Testis (tissue), 3 donors: ENCODE measurements around the gene ZSCAN26. TPM values are rescaled to one million over a fixed set of nuclear protein-coding genes. Genes with fewer than 3 reads are reported as not detected.
"Not testable (repeated sequence)": the region's sequence is repeated elsewhere in the genome, so short reads cannot be mapped to it uniquely, and the experiment has no call there.

Source experiments
- DNase-seq: peaks from one replicate; pipeline ENCODE4 v3.0.0-alpha.2; 2019
- H3K27ac ChIP-seq, 2 donors: fragments of 200-600 bp; sonication (generic); one replicate each; pipeline ENCODE4 v1.5.1; 2019
- H3K27me3 ChIP-seq: fragments of 200-600 bp; sonication (generic); one replicate; pipeline ENCODE4 v1.5.1; 2019
- H3K36me3 ChIP-seq: fragments of 200-600 bp; sonication (generic); one replicate; pipeline ENCODE4 v1.5.1; 2017; ENCODE audit warnings: low read depth; ENCODE audit errors: missing control alignments
- H3K4me1 ChIP-seq: fragments of 200-600 bp; sonication (generic); one replicate; pipeline ENCODE4 v1.5.1; 2019
- H3K4me3 ChIP-seq, 2 donors: fragments of 200-600 bp; sonication (generic); one replicate each; pipeline ENCODE4 v1.5.1; 2017 to 2019
- H3K9me3 ChIP-seq: fragments of 200-600 bp; sonication (generic); one replicate; pipeline ENCODE4 v1.5.1; 2017
- POLR2A ChIP-seq: fragments of 450-650 bp; IDR thresholded peaks from one replicate; pipeline ENCODE4 v1.6.1; 2017; ENCODE audit warnings: antibody characterized with exemption, mild to moderate bottlenecking, moderate library complexity
- WGBS, 2 donors: methylation state at CpG; one replicate each; pipeline ENCODE4 v1.1.5; 2018; 5-methylcytosine and 5-hydroxymethylcytosine counted together
- intact Hi-C: fragments of 100-400 bp; cut with DNase I; formaldehyde crosslinking; loops from one replicate; pipeline ENCODE4 v1.15.1; 2023; ENCODE audit warnings: low total_unique reads
- polyA plus RNA-seq: library from polyadenylated mRNA; stranded (reverse); fragments of 350-450 nt; fragmentation: Illumina TruSeq; extraction: RNeasy Lipid Tissue Mini Kit (QIAGEN cat#74804); gene quantifications from one replicate; pipeline ENCODE4 v1.2.3, GENCODE V29; 2014; ENCODE audit warnings: low read depth, low replicate concordance; ENCODE audit not compliant: insufficient read depth
- total RNA-seq, 2 donors: library from RNA; depleted of rRNA; stranded (reverse); fragments of >200 nt; gene quantifications; one replicate each; pipeline ENCODE4 v1.2.3, GENCODE V29; 2016
- TF ChIP-seq, protein P1 (sequence below), 3 experiments: fragments of 450-650 bp in 2 of 3; fragments of 200-600 bp in 1 of 3; sonication (generic) in 1 of 3; IDR thresholded peaks; one replicate each; pipeline ENCODE4 v1.5.1; 2016 to 2019; ENCODE audit warnings: antibody characterized with exemption in 3 of 3, mild to moderate bottlenecking in 2 of 3, moderate library complexity in 1 of 3

Gene ZSCAN26
- total and polyA plus RNA-seq, 3 donors from 2014 or later: 11.4 to 26.1 (median 16.4) TPM

DNA sequence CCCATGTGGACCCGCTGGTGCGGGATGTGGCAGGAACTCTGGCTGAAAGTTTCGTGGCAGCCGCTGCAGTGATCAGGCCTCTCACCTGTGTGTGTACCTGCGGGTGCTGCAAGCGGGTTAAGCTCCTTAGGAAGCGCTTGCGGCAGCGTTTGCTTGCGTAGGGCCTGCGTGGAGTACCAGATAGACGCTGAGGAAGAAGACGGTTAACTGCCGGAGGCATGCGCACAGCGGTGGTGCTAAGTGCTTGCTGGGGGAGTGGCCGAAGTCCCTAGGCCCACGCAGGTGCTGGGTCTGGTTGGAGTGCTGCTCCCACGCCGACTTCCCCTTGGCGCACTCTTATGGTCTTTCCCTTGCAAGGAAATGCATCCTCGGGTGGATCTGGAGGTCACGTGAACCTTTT lies 46.0 kb downstream of the ZSCAN26 start:
- no peaks in the 10 kb centered on the region for H3K9me3 ChIP-seq
- no peak for TF ChIP-seq POLR2A
- TF ChIP-seq, protein P1, sequence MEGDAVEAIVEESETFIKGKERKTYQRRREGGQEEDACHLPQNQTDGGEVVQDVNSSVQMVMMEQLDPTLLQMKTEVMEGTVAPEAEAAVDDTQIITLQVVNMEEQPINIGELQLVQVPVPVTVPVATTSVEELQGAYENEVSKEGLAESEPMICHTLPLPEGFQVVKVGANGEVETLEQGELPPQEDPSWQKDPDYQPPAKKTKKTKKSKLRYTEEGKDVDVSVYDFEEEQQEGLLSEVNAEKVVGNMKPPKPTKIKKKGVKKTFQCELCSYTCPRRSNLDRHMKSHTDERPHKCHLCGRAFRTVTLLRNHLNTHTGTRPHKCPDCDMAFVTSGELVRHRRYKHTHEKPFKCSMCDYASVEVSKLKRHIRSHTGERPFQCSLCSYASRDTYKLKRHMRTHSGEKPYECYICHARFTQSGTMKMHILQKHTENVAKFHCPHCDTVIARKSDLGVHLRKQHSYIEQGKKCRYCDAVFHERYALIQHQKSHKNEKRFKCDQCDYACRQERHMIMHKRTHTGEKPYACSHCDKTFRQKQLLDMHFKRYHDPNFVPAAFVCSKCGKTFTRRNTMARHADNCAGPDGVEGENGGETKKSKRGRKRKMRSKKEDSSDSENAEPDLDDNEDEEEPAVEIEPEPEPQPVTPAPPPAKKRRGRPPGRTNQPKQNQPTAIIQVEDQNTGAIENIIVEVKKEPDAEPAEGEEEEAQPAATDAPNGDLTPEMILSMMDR (IDR thresholded peaks at IDR 0.05): no peak
- DNase-seq: peak; percentile 21
- no peaks in the 10 kb centered on the region for H3K36me3 ChIP-seq
- no peaks in the 10 kb centered on the region for H3K27me3 ChIP-seq
- no peak overlapping the region for H3K27ac ChIP-seq
- H3K4me3 ChIP-seq: no peak overlapping the region
- no peaks in the 10 kb centered on the region for H3K4me1 ChIP-seq
- whole genome bisulfite sequencing, 2 donors: 69 to 73% methylated on average over 18 to 23 of the region's 23 CpGs
- intact Hi-C loops: no loop called here

DNA sequence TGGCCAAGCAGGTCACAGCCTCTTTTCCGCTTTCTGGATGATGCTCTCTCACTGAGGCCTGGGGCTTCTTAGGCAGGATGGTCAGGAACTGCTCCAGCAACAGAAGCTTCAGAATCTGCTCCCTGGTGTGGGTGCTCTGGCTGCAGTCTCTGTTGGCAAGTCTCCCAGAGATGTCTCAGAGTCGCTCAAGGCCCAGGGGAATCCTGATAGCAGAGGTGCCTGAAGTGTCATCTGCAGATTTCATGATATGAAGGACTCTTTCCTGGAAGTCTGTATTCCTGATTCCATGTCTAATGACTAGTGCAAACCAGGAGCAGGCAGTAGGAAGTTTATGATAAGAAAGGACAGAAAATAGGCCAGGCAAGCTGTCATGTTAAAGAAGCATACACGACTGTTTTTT lies 48.7 kb downstream of the ZSCAN26 start:
- no peaks in the 10 kb centered on the region for H3K4me1 ChIP-seq
- H3K27ac ChIP-seq: no peak overlapping the region
- no peaks in the 10 kb centered on the region for H3K36me3 ChIP-seq
- H3K4me3 ChIP-seq: no peak overlapping the region
- TF ChIP-seq, protein P1 (IDR thresholded peaks at IDR 0.05): no peak
- TF ChIP-seq POLR2A: no peak
- H3K27me3 ChIP-seq: no peaks in the 10 kb centered on the region
- WGBS, 2 donors: 69 to 74% methylated on average over 3 of the region's 3 CpGs
- intact Hi-C loops: no loop called here
- H3K9me3 ChIP-seq: no peaks in the 10 kb centered on the region
- peak; percentile 47 for DNase-seq

DNA sequence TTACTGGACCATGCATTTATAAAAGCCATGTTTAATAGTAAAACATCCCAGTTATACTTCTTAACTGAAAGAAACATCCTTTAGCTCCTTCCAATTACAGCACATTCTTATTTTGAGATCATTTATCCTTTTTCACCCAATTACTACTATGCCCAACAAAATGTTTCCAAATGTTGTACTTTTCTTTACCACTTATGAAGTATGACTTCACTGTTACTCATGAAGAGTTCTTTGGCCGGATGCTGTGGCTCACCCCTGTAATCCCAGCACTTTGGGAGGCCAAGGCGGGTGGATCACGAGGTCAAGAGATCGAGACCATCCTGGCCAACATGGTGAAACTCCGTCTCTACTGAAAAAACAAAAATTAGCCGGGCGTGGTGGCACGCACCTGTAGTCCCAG lies 50.9 kb downstream of the ZSCAN26 start:
- intact Hi-C loops, H3K36me3 ChIP-seq, H3K4me3 ChIP-seq, DNase-seq, H3K27ac ChIP-seq, H3K9me3 ChIP-seq, H3K27me3 ChIP-seq, H3K4me1 ChIP-seq: not testable (repeated sequence)
- WGBS, 2 donors: 91 to 97% methylated on average over 8 of the region's 8 CpGs

DNA sequence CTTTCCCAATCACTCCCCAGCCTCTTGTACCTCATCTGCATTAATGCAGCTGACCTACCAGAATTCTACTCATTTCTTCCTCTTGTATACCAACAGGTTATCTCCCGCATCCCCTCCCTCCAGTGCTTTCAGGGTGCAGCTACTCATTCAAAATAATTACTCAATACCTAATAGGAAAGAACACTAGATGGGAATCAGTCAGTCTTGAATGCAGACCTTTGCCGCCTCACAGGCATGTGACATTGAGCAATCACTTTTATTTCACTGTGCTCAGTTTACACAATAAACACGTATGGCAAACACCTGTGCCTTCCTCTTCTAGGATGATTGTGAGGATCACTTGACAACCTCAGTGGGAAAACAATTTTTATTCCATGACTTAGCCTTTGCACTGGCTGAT lies 55.7 kb downstream of the ZSCAN26 start:
- Histone ChIP-seq H3K27me3 (no peaks in the 10 kb centered on the region), H3K36me3 (no peaks in the 10 kb centered on the region), H3K4me3 (no peak overlapping the region), H3K27ac (no peak overlapping the region), H3K4me1 (no peaks in the 10 kb centered on the region), H3K9me3 (no peaks in the 10 kb centered on the region)
- WGBS, 2 donors: 91 to 98% methylated on average over 3 of the region's 3 CpGs
- no peak for DNase-seq
- TF ChIP-seq, protein P1 (IDR thresholded peaks at IDR 0.05): no peak
- no peak for TF ChIP-seq POLR2A
- intact Hi-C loops: no loop called here

DNA sequence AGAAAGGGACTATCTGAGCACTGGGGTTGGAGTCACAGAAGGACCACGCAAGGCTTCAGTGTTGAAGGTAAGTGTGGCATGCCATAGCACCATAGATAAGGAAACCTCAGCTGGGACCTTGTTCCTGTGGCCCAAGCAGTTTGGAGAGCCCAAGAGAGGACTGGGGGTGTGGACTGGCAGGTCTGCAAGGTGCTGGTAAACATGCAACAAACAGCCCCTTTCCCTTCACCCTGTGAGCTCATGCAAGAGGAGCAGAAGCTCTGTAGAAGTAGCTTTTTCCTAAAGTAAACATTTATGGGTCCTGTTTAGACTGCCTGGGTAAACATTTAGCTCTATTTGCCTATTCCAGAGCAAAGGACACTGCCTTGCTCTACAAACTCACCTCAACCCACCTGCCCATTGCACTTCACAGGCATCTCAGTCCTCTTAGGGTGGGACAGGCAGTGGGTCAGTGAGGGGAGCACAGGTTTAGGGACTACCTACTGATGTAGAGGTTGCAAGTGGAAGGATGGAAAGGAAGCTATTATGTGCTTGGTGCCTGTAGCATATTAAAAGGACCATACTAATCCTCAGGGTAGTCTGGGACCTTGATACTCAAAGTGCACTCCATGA lies 57.0 kb downstream of the ZSCAN26 start:
- Histone ChIP-seq H3K36me3 (no peaks in the 10 kb centered on the region), H3K27me3 (no peaks in the 10 kb centered on the region), H3K27ac (no peak overlapping the region), H3K4me1 (no peaks in the 10 kb centered on the region), H3K4me3 (no peak overlapping the region), H3K9me3 (no peaks in the 10 kb centered on the region)
- intact Hi-C loops: no loop called here
- TF ChIP-seq, protein P1 (IDR thresholded peaks at IDR 0.05): no peak
- TF ChIP-seq POLR2A: no peak
- WGBS, 2 donors: 100% methylated on average over 1 of the region's 1 CpG
- DNase-seq: no peak
